HCT116 (cell line): ENCODE measurements around the gene MAML2.

Experiments
- CTCF ChIP-seq, 3 experiments: fragments of 200-600 bp in 1 of 3; sonication (generic) in 1 of 3; IDR thresholded peaks in 2 of 3; conservative IDR thresholded peaks in 1 of 3; 2 replicates each; pipeline ENCODE4 v1.5.1; 2012 to 2017; ENCODE audit warnings: low read depth in 2 of 3, low read length in 2 of 3, antibody characterized with exemption in 1 of 3, borderline replicate concordance in 1 of 3, control low read depth in 1 of 3, mild to moderate bottlenecking in 1 of 3, mixed read lengths in 1 of 3, mixed run types in 1 of 3, moderate library complexity in 1 of 3; ENCODE audit not compliant: insufficient read depth in 1 of 3
- EZH2 ChIP-seq: fragments of 200-600 bp; sonication (generic); IDR thresholded peaks from 2 replicates; pipeline ENCODE4 v1.6.1; 2017; ENCODE audit warnings: antibody characterized with exemption, mixed run types
- JUND ChIP-seq: IDR thresholded peaks from 2 replicates; pipeline ENCODE4 v1.6.1; 2012
- MAX ChIP-seq: IDR thresholded peaks from 2 replicates; pipeline ENCODE4 v1.6.1; 2012
- POLR2A ChIP-seq: IDR thresholded peaks from 2 replicates; pipeline ENCODE4 v1.7.0; 2011; ENCODE audit warnings: borderline replicate concordance; ENCODE audit not compliant: insufficient read depth, insufficient read length; ENCODE audit errors: extremely low read depth
- POLR2AphosphoS5 ChIP-seq: IDR thresholded peaks from 2 replicates; pipeline ENCODE4 v1.6.1; 2011; ENCODE audit warnings: mild to moderate bottlenecking, low read depth, low read length, moderate library complexity
- RAD21 ChIP-seq: IDR thresholded peaks from 2 replicates; pipeline ENCODE4 v1.6.1; 2012; ENCODE audit warnings: low read depth, mild to moderate bottlenecking
- SP1 ChIP-seq: IDR thresholded peaks from 2 replicates; pipeline ENCODE4 v1.6.1; 2012; ENCODE audit warnings: low read depth
- SRF ChIP-seq: IDR thresholded peaks from 2 replicates; pipeline ENCODE4 v1.6.1; 2012; ENCODE audit warnings: low read depth
- TCF7L2 ChIP-seq: IDR thresholded peaks from 2 replicates; pipeline ENCODE4 v1.7.0; 2011; ENCODE audit warnings: borderline replicate concordance, inconsistent platforms; ENCODE audit not compliant: insufficient read depth, insufficient read length; ENCODE audit errors: extremely low read depth
- YY1 ChIP-seq: IDR thresholded peaks from 2 replicates; pipeline ENCODE4 v1.6.1; 2011; ENCODE audit warnings: low read length, low read depth, moderate library complexity, mild to moderate bottlenecking; ENCODE audit not compliant: insufficient replicate concordance; ENCODE audit errors: extremely low read depth
- ZBTB33 ChIP-seq: IDR thresholded peaks from 2 replicates; pipeline ENCODE4 v1.6.1; 2011; ENCODE audit warnings: mild to moderate bottlenecking, low read length, moderate library complexity; ENCODE audit not compliant: insufficient replicate concordance; ENCODE audit errors: extremely low read depth
- ZFX ChIP-seq: fragments of 450-650 bp; IDR thresholded peaks from 2 replicates; pipeline ENCODE4 v1.6.1; 2017
- TF ChIP-seq, protein P1 (sequence below): IDR thresholded peaks from 2 replicates; pipeline ENCODE4 v1.6.1; 2012

GRCh38 chr11:96293598-96294021 is 49.4 kb downstream of the MAML2 start:
- TF ChIP-seq POLR2AphosphoS5 (no peak), JUND (no peak), RAD21 (no peak), CTCF (IDR thresholded peaks at IDR 0.05 in 2 of 3, conservative IDR thresholded peaks at IDR 0.05 in 1 of 3; ENCODE audit: borderline replicate concordance in 1 of 3, insufficient read depth in 1 of 3, low read depth in 2 of 3, low read length in 2 of 3) (no peak), POLR2A (no peak), MAX (no peak), EZH2 (no peak), ZBTB33 (no peak), YY1 (no peak), SP1 (no peak), ZFX (no peak), TCF7L2 (no peak), SRF (no peak)
- TF ChIP-seq, protein P1, sequence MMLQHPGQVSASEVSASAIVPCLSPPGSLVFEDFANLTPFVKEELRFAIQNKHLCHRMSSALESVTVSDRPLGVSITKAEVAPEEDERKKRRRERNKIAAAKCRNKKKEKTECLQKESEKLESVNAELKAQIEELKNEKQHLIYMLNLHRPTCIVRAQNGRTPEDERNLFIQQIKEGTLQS, result no peak
